Right lobe of liver (tissue), 4 donors: ENCODE results near the gene PTPN3.

ENCODE experiments used
- CTCF ChIP-seq, 4 donors: fragments of 200-600 bp in 3 of 4; fragments of 450-650 bp in 1 of 4; IDR thresholded peaks; one replicate each; pipeline versions ENCODE4 v1.5.1 to v1.8.0; 2016 to 2022; ENCODE audit warnings: antibody characterized with exemption in 4 of 4, mild to moderate bottlenecking in 2 of 4
- POLR2A ChIP-seq: fragments of 450-650 bp; IDR thresholded peaks from one replicate; pipeline ENCODE4 v1.6.1; 2017; ENCODE audit warnings: antibody characterized with exemption, mild to moderate bottlenecking
- donor health status: DM: no; HTN: no; CAD: no.
- donor health status: DM: no; HTN: no; CAD: no.
- donor health status: DM: no; HTN: yes; CAD: no.

- TF ChIP-seq CTCF (IDR thresholded peaks at IDR 0.05) (no peak), POLR2A (no peak)
Observed at GRCh38 chr9:109476642-109477257, 21.4 kb downstream of the PTPN3 start.
